ENCODE data around the gene EEF2K.

DNA sequence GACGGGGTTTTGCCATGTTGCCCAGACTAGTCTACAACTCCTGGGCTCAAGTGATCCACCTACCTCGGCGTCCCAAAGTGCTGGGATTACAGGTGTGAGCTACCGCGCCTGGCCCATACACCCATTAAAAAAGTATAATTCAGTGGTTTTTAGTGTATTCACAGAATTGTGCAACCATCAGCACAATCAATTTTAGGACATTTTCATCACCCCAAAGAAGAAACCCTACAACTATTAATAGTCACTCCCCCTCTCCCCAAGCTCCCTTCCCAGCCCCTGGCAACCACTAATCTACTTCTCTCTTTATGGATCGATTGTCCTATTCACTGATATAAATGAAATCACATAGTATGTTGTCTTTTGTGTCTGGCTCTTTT, 3.8 kb upstream of the EEF2K start:
- TF ChIP-seq, protein P1, sequence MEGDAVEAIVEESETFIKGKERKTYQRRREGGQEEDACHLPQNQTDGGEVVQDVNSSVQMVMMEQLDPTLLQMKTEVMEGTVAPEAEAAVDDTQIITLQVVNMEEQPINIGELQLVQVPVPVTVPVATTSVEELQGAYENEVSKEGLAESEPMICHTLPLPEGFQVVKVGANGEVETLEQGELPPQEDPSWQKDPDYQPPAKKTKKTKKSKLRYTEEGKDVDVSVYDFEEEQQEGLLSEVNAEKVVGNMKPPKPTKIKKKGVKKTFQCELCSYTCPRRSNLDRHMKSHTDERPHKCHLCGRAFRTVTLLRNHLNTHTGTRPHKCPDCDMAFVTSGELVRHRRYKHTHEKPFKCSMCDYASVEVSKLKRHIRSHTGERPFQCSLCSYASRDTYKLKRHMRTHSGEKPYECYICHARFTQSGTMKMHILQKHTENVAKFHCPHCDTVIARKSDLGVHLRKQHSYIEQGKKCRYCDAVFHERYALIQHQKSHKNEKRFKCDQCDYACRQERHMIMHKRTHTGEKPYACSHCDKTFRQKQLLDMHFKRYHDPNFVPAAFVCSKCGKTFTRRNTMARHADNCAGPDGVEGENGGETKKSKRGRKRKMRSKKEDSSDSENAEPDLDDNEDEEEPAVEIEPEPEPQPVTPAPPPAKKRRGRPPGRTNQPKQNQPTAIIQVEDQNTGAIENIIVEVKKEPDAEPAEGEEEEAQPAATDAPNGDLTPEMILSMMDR (conservative IDR thresholded peaks at IDR 0.05; ENCODE audit: low read length) = no peak
- TF ChIP-seq EZH2phosphoT487 (IDR thresholded peaks at IDR 0.05; ENCODE audit: borderline replicate concordance) = no peak
